IMR-90 (cell line): Measurements from ENCODE around the gene BCL2.

Experiments
- CEBPB ChIP-seq: IDR thresholded peaks from 2 replicates; pipeline ENCODE4 v1.6.1; 2012; ENCODE audit warnings: low read depth, low read length, improper control_type of control experiment
- CHD1 ChIP-seq: IDR thresholded peaks from 2 replicates; pipeline ENCODE4 v1.6.1; 2012; ENCODE audit warnings: low read depth, low read length, improper control_type of control experiment
- CTCF ChIP-seq: conservative IDR thresholded peaks from 2 replicates; pipeline ENCODE4 v1.5.1; 2012; ENCODE audit warnings: mild to moderate bottlenecking, low read depth, low read length, improper control_type of control experiment
- ELK1 ChIP-seq: fragments of 150-350 bp; IDR thresholded peaks from 2 replicates; pipeline ENCODE4 v1.6.1; 2016; ENCODE audit warnings: low read depth, mild to moderate bottlenecking, low read length, moderate library complexity, borderline replicate concordance
- FOS ChIP-seq: fragments of 150-350 bp; IDR thresholded peaks from 2 replicates; pipeline ENCODE4 v1.6.1; 2016; ENCODE audit warnings: low read depth, low read length
- MAFK ChIP-seq: IDR thresholded peaks from 2 replicates; pipeline ENCODE4 v1.6.1; 2012; ENCODE audit warnings: low read depth, low read length, improper control_type of control experiment
- MAZ ChIP-seq: IDR thresholded peaks from 2 replicates; pipeline ENCODE4 v1.6.1; 2012; ENCODE audit warnings: low read depth, mild to moderate bottlenecking, low read length, improper control_type of control experiment, moderate library complexity, borderline replicate concordance
- MXI1 ChIP-seq: IDR thresholded peaks from 2 replicates; pipeline ENCODE4 v1.6.1; 2012; ENCODE audit warnings: low read depth, mild to moderate bottlenecking, low read length, moderate library complexity, borderline replicate concordance
- NFE2L2 ChIP-seq: fragments of 150-350 bp; IDR thresholded peaks from 2 replicates; pipeline ENCODE4 v1.6.1; 2016; ENCODE audit warnings: low read depth, mild to moderate bottlenecking, low read length
- POLR2A ChIP-seq: IDR thresholded peaks from 2 replicates; pipeline ENCODE4 v1.6.1; 2012; ENCODE audit warnings: mild to moderate bottlenecking, low read depth, low read length
- RAD21 ChIP-seq: IDR thresholded peaks from 2 replicates; pipeline ENCODE4 v1.6.1; 2012; ENCODE audit warnings: low read length, improper control_type of control experiment
- RCOR1 ChIP-seq: IDR thresholded peaks from 2 replicates; pipeline ENCODE4 v1.6.1; 2012; ENCODE audit warnings: mild to moderate bottlenecking, low read length, improper control_type of control experiment; ENCODE audit not compliant: insufficient replicate concordance
- USF2 ChIP-seq: fragments of 150-350 bp; IDR thresholded peaks from 2 replicates; pipeline ENCODE4 v1.6.1; 2017; ENCODE audit warnings: mild to moderate bottlenecking, antibody characterized with exemption, low read length, low read depth

- TF ChIP-seq CTCF (no peak), MAZ (no peak), POLR2A (no peak), MAFK (no peak), MXI1 (no peak), RCOR1 (no peak), CEBPB (no peak), CHD1 (no peak), RAD21 (no peak), ELK1 (no peak), FOS (no peak), NFE2L2 (no peak), USF2 (no peak)
Observed at GRCh38 chr18:63107931-63108330, 211.6 kb downstream of the BCL2 start.
